ENCODE data around the gene GRP.

Gene GRP

DNA sequence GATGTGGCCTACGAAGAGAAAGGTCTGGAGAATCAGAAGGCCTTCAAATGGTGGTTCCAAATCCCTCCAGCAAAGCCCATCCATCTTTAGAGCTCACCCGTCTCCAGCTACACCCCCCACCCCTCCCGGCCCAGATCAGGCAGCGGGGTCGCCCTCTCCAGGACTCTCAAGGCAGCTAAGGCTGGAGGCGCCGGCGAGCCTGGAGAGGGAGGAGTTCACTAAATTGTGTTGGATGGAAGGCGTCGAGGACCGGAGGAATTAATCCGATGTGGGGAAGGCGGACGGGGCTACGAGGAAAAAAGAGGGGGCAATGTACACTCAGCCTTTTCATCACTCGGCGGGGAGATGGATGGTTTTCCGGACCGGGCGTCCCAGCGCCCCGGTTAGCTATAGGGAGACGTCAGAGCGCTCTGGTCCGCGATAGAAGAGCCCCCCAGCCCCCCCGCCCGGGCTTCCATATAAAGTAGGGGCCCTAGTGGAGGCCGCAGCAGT is at the start of gene GRP:
Gene GRP, plus strand, starts transcription at position 487 of the 492 bp plus-strand sequence. CDS start 108 bp downstream, outside the sequence.
- DNase-seq, result no peak

DNA sequence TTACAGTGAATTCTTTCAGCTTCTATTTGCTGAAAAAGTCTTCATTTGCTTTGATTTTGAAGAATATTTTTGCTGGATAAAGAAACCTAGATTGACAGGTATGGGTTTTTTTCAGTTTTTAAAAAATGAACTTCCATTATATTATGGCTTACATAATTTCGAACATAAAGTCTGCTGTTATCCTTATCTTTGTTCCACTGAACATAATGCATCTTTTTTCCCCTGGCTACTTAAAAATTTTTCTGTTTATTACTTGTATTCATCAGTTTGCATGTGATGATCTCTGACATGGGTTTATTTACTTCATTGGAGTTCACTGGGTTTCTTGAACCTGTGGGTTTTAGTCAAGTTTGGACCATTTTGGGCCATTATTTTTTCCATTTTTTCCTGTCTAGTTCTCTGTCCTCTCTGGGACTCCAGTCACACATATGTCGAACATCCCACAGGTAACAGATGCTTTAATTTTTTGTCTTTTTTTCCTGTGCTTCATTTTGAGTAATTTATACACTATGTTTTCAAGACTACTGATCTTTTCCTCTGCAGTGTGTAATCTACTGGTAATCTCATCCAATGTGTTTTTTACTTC is 47.2 kb upstream of the GRP start:
- no peak for DNase-seq

DNA sequence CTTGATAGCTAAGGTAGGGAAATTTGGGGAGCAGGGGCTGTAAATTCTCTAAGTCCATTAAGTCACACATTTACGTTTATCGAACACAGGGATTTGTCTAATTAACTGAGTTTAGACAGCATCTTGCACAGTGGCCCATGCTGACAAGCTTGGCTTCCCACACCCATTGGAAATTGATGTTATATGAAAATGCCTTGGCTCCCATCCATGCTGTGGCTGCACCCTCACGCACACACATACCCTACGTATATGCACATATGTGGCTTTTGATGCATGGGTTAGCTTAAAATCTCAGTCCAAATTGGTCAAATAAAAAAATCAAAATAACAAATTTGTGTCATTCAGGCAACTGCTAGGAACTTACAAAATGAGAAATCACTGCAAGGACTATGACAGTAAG is 42.5 kb upstream of the GRP start:
- no peak for DNase-seq

DNA sequence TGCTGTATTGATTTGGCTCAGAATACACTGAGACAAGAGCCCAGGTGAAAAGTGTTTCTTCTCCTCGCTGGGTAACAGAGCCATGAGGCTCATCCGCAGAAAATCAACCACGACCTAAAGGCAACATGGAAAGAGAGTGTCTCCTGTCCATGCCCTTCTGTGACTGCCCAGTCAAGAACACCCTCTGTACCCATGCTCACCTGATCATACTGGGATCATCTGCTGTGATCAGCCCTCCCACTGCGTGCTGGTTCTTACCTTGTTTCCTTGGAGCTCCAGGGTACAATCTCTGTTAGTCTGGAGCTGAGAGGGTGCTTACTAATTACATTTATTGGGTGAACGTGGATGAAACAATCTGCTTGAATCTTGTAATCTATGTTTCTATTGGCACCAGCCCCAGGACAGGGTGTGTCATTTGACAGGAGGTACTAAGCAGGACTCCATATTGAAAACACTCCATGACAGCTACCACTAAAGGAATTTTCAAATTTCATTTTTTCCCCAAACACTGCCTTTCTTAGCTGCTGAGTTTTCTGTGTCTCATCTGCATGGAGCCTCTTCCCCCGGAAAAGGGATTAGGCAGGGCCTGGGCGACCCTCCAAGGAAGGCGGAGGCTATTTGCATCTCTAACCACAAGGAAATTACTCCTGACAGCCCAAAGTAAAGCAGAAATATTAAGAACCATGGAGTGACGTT is 39.7 kb upstream of the GRP start:
- DNase-seq, result no peak

DNA sequence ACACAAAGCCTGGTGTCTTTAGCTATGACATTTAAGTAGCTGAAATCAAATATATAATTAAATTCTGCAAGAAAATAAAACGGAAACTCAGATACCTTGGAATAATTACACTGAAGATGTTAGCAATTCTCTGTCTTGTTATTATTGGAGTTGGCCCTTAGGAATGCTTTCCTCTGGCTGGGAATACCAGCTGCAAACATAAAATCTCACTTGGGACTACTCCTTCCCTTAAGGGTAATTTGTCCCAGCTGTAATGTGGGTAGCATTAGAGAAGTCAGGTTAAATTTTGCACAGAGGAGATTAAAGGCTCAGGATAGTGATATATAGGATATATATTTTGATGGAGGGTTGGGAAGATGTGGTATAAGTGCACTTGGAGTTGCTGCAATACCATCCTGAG is 37.3 kb upstream of the GRP start:
- no peak for DNase-seq

DNA sequence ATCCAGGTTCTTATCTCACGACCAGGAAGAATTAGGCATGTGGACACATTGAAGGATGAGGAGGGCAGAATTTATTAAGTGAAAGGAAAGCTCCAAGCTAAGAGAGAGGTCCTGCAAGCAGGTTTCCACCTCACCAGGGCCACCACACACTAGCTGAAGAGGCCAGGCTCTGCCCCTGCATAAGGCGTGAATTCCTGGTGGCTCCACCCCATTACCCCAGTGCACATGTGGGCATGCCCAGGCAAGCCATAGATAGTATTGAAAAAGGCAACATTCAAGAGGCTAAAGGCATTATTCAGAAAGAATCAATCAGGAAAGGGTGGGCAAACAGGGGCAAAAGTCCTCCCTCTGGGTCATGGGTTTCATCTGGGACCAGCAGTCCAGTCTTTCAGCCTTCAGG is 30.9 kb upstream of the GRP start:
- DNase-seq, result no peak

DNA sequence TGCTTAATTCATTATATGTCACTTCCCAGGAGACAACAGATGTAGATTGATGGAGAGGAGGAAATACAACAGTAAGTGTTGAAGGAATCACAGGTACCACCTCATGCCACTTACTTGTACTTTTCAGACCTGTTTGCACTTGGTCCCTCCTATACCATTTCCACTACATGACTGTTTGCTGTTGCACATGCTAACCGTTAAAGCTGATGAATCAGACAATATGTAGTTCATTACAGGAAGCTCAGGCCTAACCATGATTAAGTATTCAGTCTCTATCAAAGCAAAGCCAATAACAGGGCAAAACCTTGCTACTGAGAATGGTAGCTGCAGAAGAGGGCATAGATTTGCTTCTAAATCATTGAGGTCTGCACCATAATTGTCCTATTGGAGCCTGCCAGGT is 30.2 kb upstream of the GRP start:
- no peak for DNase-seq

DNA sequence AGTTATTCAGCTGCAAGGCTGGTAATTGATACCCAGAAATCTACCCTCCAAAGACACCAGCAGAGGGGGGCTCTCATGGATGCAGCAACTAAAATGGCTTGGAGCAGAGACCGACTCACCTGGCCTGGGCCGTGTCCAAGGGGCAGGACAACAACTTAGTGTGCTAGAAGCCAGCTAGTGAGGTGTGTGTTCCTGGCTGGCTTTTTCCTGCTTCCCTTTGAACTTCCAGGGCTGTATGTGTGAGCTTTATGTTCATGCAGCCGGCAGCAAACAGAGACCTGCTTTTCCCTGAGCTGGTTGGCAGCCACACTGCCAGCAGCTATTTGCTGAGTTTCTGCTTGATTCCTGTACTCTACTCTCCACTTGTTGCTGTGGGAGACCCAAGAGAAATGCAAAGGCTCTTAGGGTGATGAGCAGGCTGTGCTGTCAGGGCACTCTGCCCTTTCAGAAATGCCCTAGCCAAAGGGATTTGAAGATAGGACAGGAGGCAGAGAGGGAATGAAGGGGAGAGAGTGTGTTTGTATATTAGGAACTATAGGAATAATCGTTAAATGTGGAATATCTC is 23.7 kb upstream of the GRP start:
- no peak for DNase-seq

DNA sequence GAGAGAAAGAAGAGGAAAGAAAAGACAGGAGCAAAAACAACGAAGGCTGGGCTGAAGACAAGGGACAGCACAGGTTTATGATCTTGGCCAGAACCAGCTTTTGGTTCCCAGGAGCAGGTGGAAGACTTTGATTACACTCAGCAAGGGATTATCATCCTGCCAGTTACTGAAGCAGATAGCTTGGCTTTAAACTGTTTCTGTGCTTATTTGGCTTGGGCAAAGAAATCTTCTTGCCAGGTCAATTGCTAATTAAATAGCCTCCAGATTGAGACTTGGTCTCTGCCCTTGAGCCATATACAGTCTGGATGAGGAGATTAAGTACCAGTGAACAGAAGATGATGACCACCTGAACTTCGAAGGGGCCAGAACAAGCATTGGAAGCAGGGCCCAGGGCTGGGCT is 22.3 kb upstream of the GRP start:
- no peak for DNase-seq

DNA sequence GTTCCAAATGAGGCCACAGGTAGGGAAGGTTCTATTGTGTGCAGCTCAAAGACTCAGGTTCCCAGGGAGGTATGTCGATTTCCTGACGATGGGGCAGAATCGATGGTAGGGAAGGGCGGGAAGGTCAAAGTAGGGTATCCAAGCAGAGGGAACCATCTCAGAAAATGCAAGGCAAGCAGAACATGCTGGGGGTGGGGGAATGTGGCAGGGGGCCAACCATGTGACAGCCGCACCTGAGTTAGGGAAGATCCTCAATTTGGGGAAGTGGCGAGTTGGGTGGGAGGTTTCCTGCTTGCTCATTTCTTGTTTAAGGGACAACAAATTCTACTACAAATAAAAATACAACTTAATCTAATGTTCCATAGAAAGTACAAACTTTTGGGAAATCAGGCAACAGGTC is 21.7 kb upstream of the GRP start:
- no peak for DNase-seq

DNA sequence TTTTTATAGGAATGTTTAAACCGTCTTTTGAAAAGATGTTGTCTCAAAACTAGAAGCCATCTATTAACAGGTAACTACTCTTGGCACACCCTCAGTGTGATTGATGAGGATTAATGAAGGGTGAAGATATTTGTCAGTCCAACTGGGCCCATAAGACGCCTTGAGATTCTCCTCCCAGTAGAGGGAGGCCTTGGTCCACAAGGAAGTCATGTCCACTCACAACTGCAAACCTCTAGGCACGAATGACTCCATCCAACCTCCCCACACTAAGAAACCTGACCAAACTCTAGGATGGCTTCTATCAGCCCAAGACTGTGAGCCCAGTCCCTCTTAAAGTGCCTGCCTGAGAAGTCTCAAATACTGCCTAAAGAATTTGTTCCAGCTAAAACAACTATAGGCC is 19.2 kb upstream of the GRP start:
- DNase-seq, result no peak

DNA sequence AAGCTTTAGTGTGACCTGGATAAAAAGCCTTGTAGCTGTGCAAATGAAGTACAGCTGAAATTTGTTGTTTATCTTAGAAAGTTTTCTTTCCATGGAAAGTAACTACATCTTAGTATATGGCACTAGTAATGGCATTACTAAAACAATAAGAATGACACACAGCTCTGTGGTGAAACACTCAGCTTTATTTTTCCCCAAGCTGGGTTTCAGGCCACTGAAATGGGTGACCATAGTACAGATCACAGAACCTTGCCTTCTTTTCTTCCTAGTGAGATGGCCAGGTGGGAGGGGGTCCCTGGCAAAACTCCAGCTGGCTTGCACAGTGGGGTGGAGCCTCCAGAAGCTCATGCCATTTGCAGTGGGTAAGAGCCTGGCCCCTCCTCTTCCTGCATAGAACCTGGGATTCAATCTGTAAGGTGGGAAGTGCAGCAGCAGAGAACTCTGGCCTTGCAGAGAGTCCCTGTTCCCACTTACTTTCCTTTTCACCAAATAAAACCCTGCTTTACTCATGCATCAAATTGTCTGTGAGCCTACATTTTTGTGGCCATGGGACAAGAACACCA is 17.6 kb upstream of the GRP start:
- no peak for DNase-seq

DNA sequence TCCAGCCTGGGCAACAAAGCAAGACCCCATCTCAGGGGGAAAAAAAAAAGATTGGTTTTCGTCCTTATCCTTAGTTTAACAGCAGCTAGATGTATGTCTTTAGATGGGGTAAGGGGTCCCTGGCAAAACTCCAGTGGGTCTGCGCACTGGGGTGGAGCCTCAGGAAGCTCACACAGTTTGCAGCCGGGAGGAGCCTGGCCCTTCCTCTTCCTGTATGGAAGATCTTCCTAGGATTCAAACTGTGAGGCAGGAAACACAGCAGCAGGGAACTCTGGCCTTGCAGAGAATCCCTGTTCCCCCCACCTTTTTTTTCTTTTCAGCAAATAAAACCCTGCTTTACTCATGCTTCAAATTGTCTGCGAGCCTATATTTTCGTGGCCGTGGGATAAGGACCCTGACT is 12.5 kb upstream of the GRP start:
- DNase-seq, result no peak

DNA sequence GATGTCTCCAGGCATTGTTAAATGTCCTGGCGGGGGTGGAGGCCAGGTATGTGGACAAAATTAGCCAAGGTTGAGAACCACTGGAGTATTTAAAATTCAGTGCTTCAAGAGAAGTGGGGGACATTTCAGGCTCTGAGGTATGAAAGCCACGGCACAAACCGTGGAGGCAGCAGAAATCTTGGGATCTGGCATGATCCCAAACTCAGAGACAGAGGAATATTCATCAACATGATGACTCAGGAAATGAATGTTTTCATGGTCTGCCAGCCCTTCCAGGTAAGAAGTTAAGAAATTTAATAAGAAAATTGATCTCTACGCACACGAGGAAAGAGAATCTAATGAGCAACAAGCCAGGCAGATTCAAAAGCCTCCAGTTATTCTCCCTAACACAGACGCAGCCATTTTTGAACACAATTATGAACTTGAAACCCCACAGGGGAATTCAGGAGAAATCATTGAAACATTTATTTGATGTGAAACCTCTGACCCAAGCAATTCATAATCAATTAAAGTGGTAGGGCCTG is 11.3 kb upstream of the GRP start:
- no peak for DNase-seq

DNA sequence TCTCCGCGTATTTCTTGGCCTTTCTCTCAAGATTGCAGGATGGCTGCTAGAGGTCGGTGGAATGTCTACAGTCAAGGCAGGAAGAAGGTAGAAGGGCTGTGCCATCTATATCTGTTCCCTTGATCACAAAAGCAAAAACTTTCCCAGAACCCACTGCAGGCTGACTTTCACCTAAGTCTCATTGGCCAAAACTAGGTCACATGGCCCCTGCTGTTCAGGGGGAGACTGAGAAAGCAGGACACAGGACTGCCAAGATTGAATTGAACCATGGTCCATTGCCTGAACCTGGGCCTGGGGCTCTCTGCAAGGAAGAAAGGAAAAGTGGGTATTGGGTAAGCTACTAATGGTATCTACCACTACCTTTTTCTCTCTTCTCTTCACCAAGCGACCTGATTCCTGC is 9.7 kb upstream of the GRP start:
- DNase-seq, result no peak

DNA sequence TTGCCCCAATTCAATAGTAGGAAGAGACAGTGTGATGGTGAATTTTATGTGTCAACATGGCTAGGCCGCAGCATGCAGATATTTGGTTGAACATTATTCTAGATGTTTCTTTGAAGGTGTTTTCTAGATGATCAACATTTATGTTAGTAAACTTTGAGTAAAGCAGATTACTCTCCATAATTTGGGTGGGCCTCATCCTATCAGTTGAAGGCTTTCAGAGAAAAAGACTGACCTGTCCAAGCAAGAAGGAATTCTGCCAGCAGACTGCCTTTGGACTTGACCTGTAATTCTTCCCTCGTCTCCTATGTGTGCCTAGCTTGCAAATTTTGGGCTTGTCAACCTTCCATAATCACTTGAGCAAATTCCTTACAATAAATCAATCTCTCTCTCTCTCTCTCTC is 8.3 kb upstream of the GRP start:
- no peak for DNase-seq

DNA sequence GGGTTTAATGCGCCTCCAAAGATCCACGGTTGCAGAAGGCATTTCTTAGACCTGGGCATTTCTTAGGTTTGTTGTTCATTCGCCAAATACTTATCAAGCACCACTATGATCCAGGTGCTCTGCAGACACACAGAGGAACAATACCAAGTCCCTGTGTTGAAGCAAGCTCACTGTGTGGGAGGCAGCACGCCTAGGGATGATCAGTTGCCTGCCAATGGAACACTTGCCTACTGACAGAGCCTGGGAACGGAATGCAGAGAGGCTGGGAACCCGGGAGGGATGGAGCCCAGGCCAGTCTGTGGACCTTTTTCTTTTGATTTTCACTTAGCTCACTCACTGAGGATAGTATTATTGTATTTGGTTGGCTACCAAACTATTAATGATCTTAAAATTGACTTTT is 1.9 kb upstream of the GRP start:
- DNase-seq, result no peak

DNA sequence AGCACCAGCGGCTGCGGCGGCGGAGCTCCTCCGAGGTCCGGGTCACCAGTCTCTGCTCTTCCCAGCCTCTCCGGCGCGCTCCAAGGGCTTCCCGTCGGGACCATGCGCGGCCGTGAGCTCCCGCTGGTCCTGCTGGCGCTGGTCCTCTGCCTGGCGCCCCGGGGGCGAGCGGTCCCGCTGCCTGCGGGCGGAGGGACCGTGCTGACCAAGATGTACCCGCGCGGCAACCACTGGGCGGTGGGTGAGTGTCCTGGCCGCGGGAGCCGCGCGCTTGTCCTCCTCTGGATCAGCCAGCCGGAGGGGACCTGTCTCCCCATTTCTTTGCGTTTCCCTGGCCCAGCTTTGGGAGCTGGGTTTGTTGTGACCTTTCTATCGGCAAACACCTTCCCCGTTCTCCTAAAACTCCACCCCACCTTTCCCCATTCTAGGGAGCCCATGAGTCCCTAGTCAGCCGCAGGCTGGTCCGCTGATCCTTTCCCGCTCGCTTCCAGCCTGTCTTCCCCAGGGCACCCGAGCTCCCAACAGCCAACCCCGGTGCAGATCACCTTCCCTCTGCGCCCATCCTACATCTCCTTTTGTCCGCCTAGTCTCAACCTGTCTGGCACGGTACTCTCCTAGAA is 316 bp downstream of the GRP start:
- DNase-seq, result no peak

DNA sequence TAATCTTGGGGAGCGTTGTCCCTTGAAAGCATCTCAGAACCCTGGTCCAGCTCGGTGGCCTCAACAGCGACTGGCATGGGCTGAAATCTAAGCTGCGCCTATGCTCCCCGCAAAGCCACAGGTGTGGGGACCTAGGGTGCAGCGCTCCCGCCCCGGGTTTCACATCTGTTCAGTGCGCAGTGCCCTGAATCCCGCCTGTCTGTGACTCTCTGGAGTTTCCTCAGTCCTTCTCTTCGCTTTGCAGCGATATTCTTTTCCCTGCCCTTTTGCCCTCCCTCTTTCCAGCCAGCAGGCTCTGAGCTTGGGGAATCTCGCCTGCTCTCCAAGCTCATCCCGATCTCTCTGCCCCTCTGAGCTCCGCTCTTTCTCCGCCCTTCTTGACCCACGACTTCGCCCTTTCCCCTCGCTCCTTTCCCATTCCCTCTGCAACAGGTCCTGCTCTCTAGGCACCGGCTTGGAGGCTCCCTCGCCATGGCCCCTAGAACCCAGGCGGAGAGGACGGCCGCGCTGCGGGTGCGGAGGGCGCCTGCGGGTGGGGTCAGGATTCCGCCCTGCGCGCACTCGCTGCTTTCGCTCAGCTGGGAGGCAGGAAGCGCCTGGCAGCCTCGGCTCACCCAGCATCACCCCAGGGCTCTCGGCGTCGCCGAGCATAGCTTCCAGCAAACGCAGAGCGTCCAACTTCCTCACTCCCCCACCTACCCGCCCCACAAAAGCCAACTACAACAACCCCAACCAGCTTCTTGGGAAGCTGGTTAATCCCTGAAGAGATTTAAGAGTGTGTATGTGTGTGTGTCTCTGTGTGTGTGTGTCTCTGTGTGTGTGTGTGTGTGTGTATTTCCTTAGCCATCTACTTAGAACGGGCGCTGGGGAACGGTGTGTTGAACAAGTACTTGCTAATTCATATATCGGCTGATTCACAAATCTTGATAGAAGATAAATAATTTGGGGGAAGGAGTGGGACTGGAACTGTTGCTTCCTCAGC is 1.1 kb downstream of the GRP start:
- no peak for DNase-seq

DNA sequence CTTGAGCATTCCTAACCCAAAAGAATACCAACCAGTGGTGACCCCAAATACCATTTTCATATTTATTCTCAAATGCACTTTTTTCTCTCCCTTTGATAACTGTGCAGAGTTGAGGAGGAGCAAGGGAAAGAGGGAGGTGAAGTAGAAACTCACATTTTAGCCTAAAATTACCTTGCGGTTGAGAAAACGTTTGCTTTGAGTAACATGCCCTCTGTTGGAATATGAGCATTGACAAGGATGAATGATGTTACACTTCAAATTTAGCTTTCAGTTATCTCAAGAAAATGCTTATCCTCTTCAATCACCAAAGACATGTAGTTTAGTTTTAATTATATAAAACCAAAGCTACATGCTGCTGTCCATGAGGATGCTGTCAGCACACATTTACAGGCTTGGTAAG is 2.4 kb downstream of the GRP start:
- DNase-seq, result no peak

DNA sequence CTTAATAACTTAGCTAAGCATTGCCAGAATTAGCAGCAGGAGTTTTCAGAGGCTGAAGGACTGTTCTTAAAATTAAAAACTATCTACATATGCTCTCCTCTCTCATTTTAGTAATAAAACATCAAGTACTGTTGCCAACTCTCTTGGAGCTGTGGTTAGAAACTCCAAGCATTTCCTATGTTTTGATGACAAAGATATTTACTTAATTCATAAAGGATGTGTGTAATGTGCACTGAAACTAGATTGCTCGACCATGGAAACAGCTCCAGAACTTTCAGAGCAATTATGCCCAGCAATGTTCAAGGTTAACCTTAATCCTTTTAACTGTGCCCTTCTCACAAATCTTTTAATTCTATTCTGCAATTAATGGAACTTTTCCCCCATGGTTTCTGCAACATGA is 8.4 kb downstream of the GRP start:
- no peak for DNase-seq

DNA sequence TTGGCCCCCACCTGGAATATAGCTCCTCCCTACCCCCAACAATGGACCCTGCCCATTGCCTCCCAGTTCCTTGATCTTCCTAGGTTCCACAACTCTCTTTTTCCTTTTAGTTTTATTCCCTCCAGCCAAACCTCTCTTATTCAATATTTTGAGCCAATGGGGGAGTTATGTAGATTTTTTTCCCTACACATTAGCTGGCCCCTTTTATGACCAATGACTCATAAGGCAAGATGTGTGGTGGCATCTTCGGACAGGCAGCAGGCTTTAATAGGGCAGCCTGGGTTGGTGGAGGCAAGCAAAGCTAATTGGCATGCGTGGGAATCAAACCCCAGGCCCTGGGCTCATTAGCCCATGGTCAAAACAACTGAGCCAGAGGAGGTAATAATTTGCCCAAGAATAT is 9.2 kb downstream of the GRP start:
- DNase-seq, result no peak
